Uterus (tissue), 2 donors: ENCODE data around the gene MRI1.

ENCODE experiments used
- POLR2A ChIP-seq, 2 donors: fragments of 450-650 bp; IDR thresholded peaks; one replicate each; pipeline ENCODE4 v1.6.1; 2016; ENCODE audit warnings: antibody characterized with exemption in 2 of 2, mild to moderate bottlenecking in 1 of 2, moderate library complexity in 1 of 2
- TF ChIP-seq, protein P1 (sequence below), 4 experiments: fragments of 200-600 bp in 2 of 4; fragments of 450-650 bp in 2 of 4; sonication (generic) in 2 of 4; IDR thresholded peaks; one replicate each; pipeline ENCODE4 v1.5.1; 2016 to 2019; ENCODE audit warnings: antibody characterized with exemption in 4 of 4, mild to moderate bottlenecking in 2 of 4, moderate library complexity in 1 of 4

- no peak for TF ChIP-seq POLR2A (IDR thresholded peaks at IDR 0.05)
- TF ChIP-seq, protein P1, sequence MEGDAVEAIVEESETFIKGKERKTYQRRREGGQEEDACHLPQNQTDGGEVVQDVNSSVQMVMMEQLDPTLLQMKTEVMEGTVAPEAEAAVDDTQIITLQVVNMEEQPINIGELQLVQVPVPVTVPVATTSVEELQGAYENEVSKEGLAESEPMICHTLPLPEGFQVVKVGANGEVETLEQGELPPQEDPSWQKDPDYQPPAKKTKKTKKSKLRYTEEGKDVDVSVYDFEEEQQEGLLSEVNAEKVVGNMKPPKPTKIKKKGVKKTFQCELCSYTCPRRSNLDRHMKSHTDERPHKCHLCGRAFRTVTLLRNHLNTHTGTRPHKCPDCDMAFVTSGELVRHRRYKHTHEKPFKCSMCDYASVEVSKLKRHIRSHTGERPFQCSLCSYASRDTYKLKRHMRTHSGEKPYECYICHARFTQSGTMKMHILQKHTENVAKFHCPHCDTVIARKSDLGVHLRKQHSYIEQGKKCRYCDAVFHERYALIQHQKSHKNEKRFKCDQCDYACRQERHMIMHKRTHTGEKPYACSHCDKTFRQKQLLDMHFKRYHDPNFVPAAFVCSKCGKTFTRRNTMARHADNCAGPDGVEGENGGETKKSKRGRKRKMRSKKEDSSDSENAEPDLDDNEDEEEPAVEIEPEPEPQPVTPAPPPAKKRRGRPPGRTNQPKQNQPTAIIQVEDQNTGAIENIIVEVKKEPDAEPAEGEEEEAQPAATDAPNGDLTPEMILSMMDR (IDR thresholded peaks at IDR 0.05) = no peak
Measured at GRCh38 chr19:13814550-13814949, 50.2 kb downstream of the MRI1 start.
